OCI-LY7 (cell line): Measurements from ENCODE around the gene TAF11L12. TPM values are rescaled to one million over a fixed set of nuclear protein-coding genes. Genes with fewer than 3 reads are reported as not detected.
"Not testable (repeated sequence)": the region's sequence is repeated elsewhere in the genome, so short reads cannot be mapped to it uniquely, and the experiment has no call there.

Source experiments
- BruUV-seq: library from RNA; stranded (reverse); fragments of 400-500 nt; replicated peaks from 2 replicates; lab custom pipeline; 2021; lab: Mats Ljungman, UMichigan
- CTCF ChIA-PET: fragments of 300-600 bp; sonication (Branson Sonifier 250); formaldehyde crosslinking; loops from one replicate; lab custom pipeline; 2022; ENCODE audit warnings: antibody characterized with exemption; ENCODE audit not compliant: unreplicated experiment; lab: Charles Lee
- POLR2A ChIA-PET: fragments of 300-600 bp; sonication (Branson Sonifier 250); formaldehyde crosslinking; loops from one replicate; lab custom pipeline; 2022; ENCODE audit warnings: antibody characterized with exemption; lab: Charles Lee
- DNase-seq: peaks from one replicate; pipeline ENCODE4 v3.0.0-alpha.2; 2015; ENCODE audit warnings: low spot score
- H2AFZ ChIP-seq: fragments of 200-600 bp; sonication (generic), shearing (Covaris generic); 2 replicates; pipeline ENCODE4 v1.6.1; 2014; ENCODE audit warnings: mild to moderate bottlenecking, antibody characterized with exemption, low read length, moderate library complexity
- H3K27ac ChIP-seq: fragments of 200-600 bp; sonication (generic); 2 replicates; pipeline ENCODE4 v1.5.1; 2014; ENCODE audit warnings: mixed run types, low read depth, mild to moderate bottlenecking, moderate library complexity, low read length, inconsistent platforms; ENCODE audit not compliant: poor library complexity, severe bottlenecking
- H3K36me3 ChIP-seq: fragments of 200-600 bp; sonication (generic); 2 replicates; pipeline ENCODE4 v1.6.1; 2014; ENCODE audit warnings: mild to moderate bottlenecking, antibody characterized with exemption, low read length, moderate library complexity, mixed read lengths; ENCODE audit not compliant: insufficient read depth
- H3K4me1 ChIP-seq: fragments of 200-600 bp; sonication (generic); 2 replicates; pipeline ENCODE4 v1.5.1; 2014; ENCODE audit warnings: mild to moderate bottlenecking, low read length; ENCODE audit not compliant: insufficient read depth, poor library complexity, severe bottlenecking
- H3K4me2 ChIP-seq: fragments of 200-600 bp; sonication (generic); 2 replicates; pipeline ENCODE4 v1.6.1; 2014; ENCODE audit warnings: mild to moderate bottlenecking, low read length
- H3K4me3 ChIP-seq: fragments of 200-600 bp; sonication (generic); 2 replicates; pipeline ENCODE4 v1.5.1; 2014; ENCODE audit warnings: mild to moderate bottlenecking, low read depth, low read length; ENCODE audit not compliant: poor library complexity, severe bottlenecking
- H3K79me2 ChIP-seq: fragments of 200-600 bp; sonication (generic); 2 replicates; pipeline ENCODE4 v1.6.1; 2016; ENCODE audit warnings: low read depth, mild to moderate bottlenecking, low read length, moderate library complexity, mixed read lengths; ENCODE audit not compliant: insufficient read depth
- H3K9me2 ChIP-seq: fragments of 200-600 bp; sonication (generic); 2 replicates; pipeline ENCODE4 v1.6.1; 2016; ENCODE audit warnings: mild to moderate bottlenecking, low read length, mixed read lengths; ENCODE audit not compliant: insufficient read depth
- H3K9me3 ChIP-seq: fragments of 200-600 bp; sonication (generic); 2 replicates; pipeline ENCODE4 v1.6.1; 2014; ENCODE audit warnings: mild to moderate bottlenecking, mixed run types, low read length, mixed read lengths
- H4K20me1 ChIP-seq: fragments of 200-600 bp; sonication (generic); 2 replicates; pipeline ENCODE4 v1.6.1; 2014; ENCODE audit warnings: mild to moderate bottlenecking, antibody characterized with exemption, low read length, moderate library complexity, mixed read lengths; ENCODE audit not compliant: insufficient read depth
- EZH2phosphoT487 ChIP-seq: fragments of 200-600 bp; sonication (generic); IDR thresholded peaks from 2 replicates; pipeline ENCODE4 v1.6.1; 2018; ENCODE audit warnings: low read depth, borderline replicate concordance, mild to moderate bottlenecking, mixed run types, antibody characterized with exemption, low read length, moderate library complexity, mixed read lengths
- intact Hi-C: fragments of 100-400 bp; cut with micrococcal nuclease; formaldehyde crosslinking; loops from one replicate; pipeline ENCODE4 v1.10.0; 2022; ENCODE audit not compliant: unreplicated experiment
- total RNA-seq, 2 experiments: library from RNA; depleted of rRNA in 1 of 2; stranded (reverse); fragments of >200 nt in 1 of 2; shearing (Covaris generic) in 1 of 2; gene quantifications; 2 replicates each; pipeline ENCODE4 v1.2.3, GENCODE V29; 2014 to 2022
- TF ChIP-seq, protein P1 (sequence below): fragments of 200-600 bp; sonication (generic); conservative IDR thresholded peaks from 2 replicates; pipeline ENCODE4 v1.5.1; 2014; ENCODE audit warnings: mild to moderate bottlenecking, antibody characterized with exemption, low read length, moderate library complexity, mixed read lengths

TAF11L12 gene
- total RNA-seq, 2 experiments from 2014 or later, result not detected

DNA sequence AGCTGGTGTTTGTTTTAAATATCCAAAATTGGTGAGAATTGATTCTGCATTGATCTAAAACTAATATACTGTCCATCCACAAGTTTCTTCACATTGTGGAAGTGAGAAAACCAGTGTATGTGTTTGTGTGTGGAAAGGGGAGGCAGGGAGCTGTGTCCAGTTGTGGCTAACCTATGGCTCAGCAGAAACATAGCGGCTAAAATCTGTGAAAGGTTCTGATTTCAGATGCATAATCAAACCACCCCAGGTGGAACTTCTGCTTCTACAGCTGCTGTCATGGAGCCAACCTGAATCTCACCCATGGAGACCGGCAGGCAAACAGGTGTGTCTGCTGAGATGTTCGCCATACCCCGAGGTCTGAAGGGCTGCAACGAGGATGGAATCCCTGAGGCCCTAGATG lies 24.0 kb downstream of the TAF11L12 start, which contains the start of gene TAF11L14:
TAF11L14 (plus strand) TSS at position 301 of the 400 bp plus-strand sequence.
- no peaks in the 10 kb centered on the region for H3K9me2 ChIP-seq
- no peak for DNase-seq
- CTCF ChIA-PET, result no interaction called here
- intact Hi-C loops, result no loop called here
- H2AFZ ChIP-seq, result no peak within 1 kb of the TSS
- H3K36me3 ChIP-seq, result no peaks in the 10 kb centered on the region
- H3K79me2 ChIP-seq, result no peaks in the 10 kb centered on the region
- H4K20me1 ChIP-seq, result no peaks in the 10 kb centered on the region
- no peaks in the 10 kb centered on the region for H3K4me1 ChIP-seq
- TF ChIP-seq EZH2phosphoT487, result no peak
- TF ChIP-seq, protein P1, sequence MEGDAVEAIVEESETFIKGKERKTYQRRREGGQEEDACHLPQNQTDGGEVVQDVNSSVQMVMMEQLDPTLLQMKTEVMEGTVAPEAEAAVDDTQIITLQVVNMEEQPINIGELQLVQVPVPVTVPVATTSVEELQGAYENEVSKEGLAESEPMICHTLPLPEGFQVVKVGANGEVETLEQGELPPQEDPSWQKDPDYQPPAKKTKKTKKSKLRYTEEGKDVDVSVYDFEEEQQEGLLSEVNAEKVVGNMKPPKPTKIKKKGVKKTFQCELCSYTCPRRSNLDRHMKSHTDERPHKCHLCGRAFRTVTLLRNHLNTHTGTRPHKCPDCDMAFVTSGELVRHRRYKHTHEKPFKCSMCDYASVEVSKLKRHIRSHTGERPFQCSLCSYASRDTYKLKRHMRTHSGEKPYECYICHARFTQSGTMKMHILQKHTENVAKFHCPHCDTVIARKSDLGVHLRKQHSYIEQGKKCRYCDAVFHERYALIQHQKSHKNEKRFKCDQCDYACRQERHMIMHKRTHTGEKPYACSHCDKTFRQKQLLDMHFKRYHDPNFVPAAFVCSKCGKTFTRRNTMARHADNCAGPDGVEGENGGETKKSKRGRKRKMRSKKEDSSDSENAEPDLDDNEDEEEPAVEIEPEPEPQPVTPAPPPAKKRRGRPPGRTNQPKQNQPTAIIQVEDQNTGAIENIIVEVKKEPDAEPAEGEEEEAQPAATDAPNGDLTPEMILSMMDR, result no peak
- no peak within 1 kb of the TSS for H3K27ac ChIP-seq
- H3K4me2 ChIP-seq, result no peak within 1 kb of the TSS
- no peak within 1 kb of the TSS for H3K4me3 ChIP-seq
- no peaks in the 10 kb centered on the region for H3K9me3 ChIP-seq
- POLR2A ChIA-PET, result no interaction called here
- BruUV-seq, result no TSS peak

- H3K4me2 ChIP-seq, H3K9me3 ChIP-seq, H3K27ac ChIP-seq, H3K36me3 ChIP-seq, H3K9me2 ChIP-seq, CTCF ChIA-PET, H3K4me3 ChIP-seq, DNase-seq, intact Hi-C loops, H4K20me1 ChIP-seq, H2AFZ ChIP-seq, H3K4me1 ChIP-seq, BruUV-seq, POLR2A ChIA-PET, H3K79me2 ChIP-seq: not testable (repeated sequence)
These were observed 39.0 kb downstream of the TAF11L12 start for GRCh38 chr5:17649232-17649631.

DNA sequence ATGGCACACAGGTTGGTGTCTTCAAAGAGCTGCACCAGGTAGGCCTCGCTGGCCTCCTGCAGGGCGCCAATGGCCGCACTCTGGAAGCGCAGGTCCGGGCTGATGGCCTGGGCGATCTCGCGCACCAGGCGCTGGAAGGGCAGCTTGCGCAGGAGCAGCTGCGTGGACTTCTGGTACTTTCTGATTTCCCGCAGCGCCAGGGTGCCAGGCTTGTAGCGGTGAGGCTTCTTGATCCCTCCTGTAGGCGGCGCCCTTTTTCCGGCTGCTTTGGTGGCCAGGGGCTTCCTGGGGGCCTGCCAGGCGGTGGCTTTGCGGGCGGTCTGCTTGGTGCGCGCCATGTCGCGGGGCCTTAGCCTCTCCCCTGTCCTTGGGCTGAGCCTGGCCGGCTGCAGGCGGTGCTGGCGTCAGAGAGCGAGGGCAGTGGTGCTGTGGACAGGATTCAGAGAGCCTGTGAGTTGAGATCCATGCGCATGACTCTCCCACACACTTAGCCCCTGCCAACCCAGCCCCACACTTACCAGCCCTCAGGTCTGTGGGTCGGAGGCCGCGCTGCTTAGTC lies 45.1 kb downstream of the TAF11L12 start:
- POLR2A ChIA-PET, result interaction anchor here (0.6 kb wide), 1 partner anchor 527 kb away, joined by 3 read pairs; no protein-coding TSS in a partner anchor
- H3K4me2 ChIP-seq, H3K36me3 ChIP-seq, H3K9me3 ChIP-seq, DNase-seq, H3K79me2 ChIP-seq, H3K4me1 ChIP-seq, H2AFZ ChIP-seq, H3K4me3 ChIP-seq, intact Hi-C loops, H3K9me2 ChIP-seq, CTCF ChIA-PET, H4K20me1 ChIP-seq, BruUV-seq, H3K27ac ChIP-seq: not testable (repeated sequence)

GRCh38 chr5:17655921-17656320 lies 45.7 kb downstream of the TAF11L12 start:
- no peak for DNase-seq
- Histone ChIP-seq H2AFZ (no peak overlapping the region), H3K4me3 (no peak overlapping the region), H3K27ac (no peak overlapping the region), H3K79me2 (no peaks in the 10 kb centered on the region), H3K9me3 (no peaks in the 10 kb centered on the region), H3K36me3 (no peaks in the 10 kb centered on the region), H3K4me2 (no peak overlapping the region), H3K4me1 (no peaks in the 10 kb centered on the region), H3K9me2 (no peaks in the 10 kb centered on the region), H4K20me1 (no peaks in the 10 kb centered on the region)
- no peak for TF ChIP-seq EZH2phosphoT487
- TF ChIP-seq, protein P1, result no peak
- ChIA-PET POLR2A (no interaction called here), CTCF (no interaction called here)
- intact Hi-C loops, result no loop called here
- no TSS peak for BruUV-seq
